Gastroesophageal sphincter (tissue), 4 donors: ENCODE measurements around the gene AP2A2. TPM values are rescaled to one million over a fixed set of nuclear protein-coding genes. Genes with fewer than 3 reads are reported as not detected.

ENCODE experiments used
- ATAC-seq: fragments of 150-250 bp; one replicate; pipeline ENCODE4 v1.9.1; 2016; ENCODE audit warnings: mild to moderate bottlenecking, moderate library complexity
- H3K27ac ChIP-seq, 4 donors: fragments of 200-600 bp; sonication (generic) in 3 of 4; 1 replicate in 3 of 4; 2 replicates in 1 of 4; pipeline ENCODE4 v1.5.1; 2016 to 2019
- H3K27me3 ChIP-seq: fragments of 200-600 bp; sonication (generic); one replicate; pipeline ENCODE4 v1.5.1; 2019
- H3K36me3 ChIP-seq, 2 donors: fragments of 200-600 bp; sonication (generic); one replicate each; pipeline ENCODE4 v1.5.1; 2019; ENCODE audit warnings: control low read depth in 1 of 2
- H3K4me1 ChIP-seq, 3 donors: fragments of 200-600 bp; sonication (generic); 1 replicate in 2 of 3; 2 replicates in 1 of 3; pipeline ENCODE4 v1.5.1; 2016 to 2019; ENCODE audit warnings: control low read depth in 2 of 3
- H3K4me3 ChIP-seq, 2 donors: fragments of 200-600 bp; sonication (generic); one replicate each; pipeline ENCODE4 v1.5.1; 2019; ENCODE audit warnings: mild to moderate bottlenecking in 1 of 2, moderate library complexity in 1 of 2
- H3K9me3 ChIP-seq, 3 donors: fragments of 200-600 bp; sonication (generic); one replicate each; pipeline ENCODE4 v1.5.1; 2017 to 2019; ENCODE audit warnings: control low read depth in 2 of 3
- CTCF ChIP-seq, 4 experiments: fragments of 200-600 bp in 2 of 4; fragments of 450-650 bp in 2 of 4; sonication (generic) in 1 of 4; IDR thresholded peaks; one replicate each; pipeline ENCODE4 v1.5.1; 2017 to 2019; ENCODE audit warnings: antibody characterized with exemption in 4 of 4, mild to moderate bottlenecking in 2 of 4, moderate library complexity in 2 of 4
- EP300 ChIP-seq: sonication (generic); formaldehyde crosslinking; IDR thresholded peaks from one replicate; pipeline ENCODE4 v1.6.1; 2017; ENCODE audit warnings: antibody characterized with exemption, mild to moderate bottlenecking
- POLR2A ChIP-seq, 2 donors: fragments of 450-650 bp; IDR thresholded peaks; one replicate each; pipeline ENCODE4 v1.6.1; 2017; ENCODE audit warnings: antibody characterized with exemption in 2 of 2, mild to moderate bottlenecking in 2 of 2, moderate library complexity in 1 of 2
- POLR2AphosphoS5 ChIP-seq: sonication (generic); formaldehyde crosslinking; IDR thresholded peaks from one replicate; pipeline ENCODE4 v1.6.1; 2017; ENCODE audit warnings: antibody characterized with exemption
- WGBS, 2 donors: methylation state at CpG; one replicate each; pipeline ENCODE4 v1.1.5; 2018; ENCODE audit warnings: low coverage in 1 of 2; 5-methylcytosine and 5-hydroxymethylcytosine counted together
- total RNA-seq, 4 donors: library from RNA; depleted of rRNA; stranded (reverse); fragments of >200 nt; gene quantifications; one replicate each; pipeline ENCODE4 v1.1.0, GENCODE V29; 2016

AP2A2 gene
- total RNA-seq, 4 donors from 2014 or later: 47.9 to 88.5 (median 61.6) TPM

GRCh38 chr11:1048375-1049070, 122.9 kb downstream of the AP2A2 start:
- peaks cover 69% of the 10 kb centered on the region for H3K27me3 ChIP-seq
- TF ChIP-seq CTCF (IDR thresholded peaks at IDR 0.05) (no peak), EP300 (no peak), POLR2AphosphoS5 (no peak), POLR2A (IDR thresholded peaks at IDR 0.05) (no peak)
- no peak overlapping the region for H3K27ac ChIP-seq
- no peak overlapping the region for H3K4me3 ChIP-seq
- no peaks in the 10 kb centered on the region for H3K36me3 ChIP-seq
- peaks cover 0 to 8% (median 0%) of the 10 kb centered on the region in 3 donors for H3K4me1 ChIP-seq
- ATAC-seq: no peak
- 37 to 53% methylated on average over 6 to 20 of the region's 25 CpGs for WGBS, 2 donors
- H3K9me3 ChIP-seq: no peaks in the 10 kb centered on the region

- WGBS, 2 donors: 87% methylated on average over 5 of the region's 6 CpGs; no CpG with 5 or more reads in 1 of the 2 donors
- no peak overlapping the region for H3K4me3 ChIP-seq
- ATAC-seq: no peak
- H3K27me3 ChIP-seq: peaks cover 70% of the 10 kb centered on the region
- no peaks in the 10 kb centered on the region for H3K9me3 ChIP-seq
- TF ChIP-seq CTCF (IDR thresholded peaks at IDR 0.05) (no peak), EP300 (no peak), POLR2AphosphoS5 (no peak), POLR2A (IDR thresholded peaks at IDR 0.05) (no peak)
- no peak overlapping the region for H3K27ac ChIP-seq
- no peaks in the 10 kb centered on the region for H3K36me3 ChIP-seq
- H3K4me1 ChIP-seq: peaks cover 0 to 8% (median 0%) of the 10 kb centered on the region in 3 donors
Observed at GRCh38 chr11:1049071-1049405, 123.4 kb downstream of the AP2A2 start.

- Histone ChIP-seq H3K9me3 (no peaks in the 10 kb centered on the region), H3K36me3 (no peaks in the 10 kb centered on the region), H3K4me1 (peaks cover 0 to 8% (median 0%) of the 10 kb centered on the region in 3 donors), H3K27ac (no peak overlapping the region), H3K27me3 (peaks cover 74% of the 10 kb centered on the region), H3K4me3 (no peak overlapping the region)
- no CpG with 5 or more reads among the region's 13 CpGs for WGBS, 2 donors
- no peak for ATAC-seq
- TF ChIP-seq EP300 (no peak), POLR2AphosphoS5 (no peak), POLR2A (IDR thresholded peaks at IDR 0.05) (no peak), CTCF (IDR thresholded peaks at IDR 0.05) (no peak)
Observed at GRCh38 chr11:1049431-1049891, 123.8 kb downstream of the AP2A2 start.

GRCh38 chr11:1049911-1050580, 124.4 kb downstream of the AP2A2 start:
- peaks cover 80% of the 10 kb centered on the region for H3K27me3 ChIP-seq
- H3K36me3 ChIP-seq: no peaks in the 10 kb centered on the region
- H3K27ac ChIP-seq: no peak overlapping the region
- TF ChIP-seq POLR2AphosphoS5 (no peak), EP300 (no peak), POLR2A (IDR thresholded peaks at IDR 0.05) (no peak), CTCF (IDR thresholded peaks at IDR 0.05) (no peak)
- no peak for ATAC-seq
- no CpG with 5 or more reads among the region's 18 CpGs for WGBS, 2 donors
- H3K4me1 ChIP-seq: peaks cover 0 to 8% (median 0%) of the 10 kb centered on the region in 3 donors
- no peak overlapping the region for H3K4me3 ChIP-seq
- no peaks in the 10 kb centered on the region for H3K9me3 ChIP-seq
